ENCODE results near the gene CPS1. TPM values are rescaled to one million over a fixed set of nuclear protein-coding genes. Genes with fewer than 3 reads are reported as not detected.

The CPS1 gene
- total RNA-seq, 1 donor from 2014 or later = 2.8 TPM

DNA sequence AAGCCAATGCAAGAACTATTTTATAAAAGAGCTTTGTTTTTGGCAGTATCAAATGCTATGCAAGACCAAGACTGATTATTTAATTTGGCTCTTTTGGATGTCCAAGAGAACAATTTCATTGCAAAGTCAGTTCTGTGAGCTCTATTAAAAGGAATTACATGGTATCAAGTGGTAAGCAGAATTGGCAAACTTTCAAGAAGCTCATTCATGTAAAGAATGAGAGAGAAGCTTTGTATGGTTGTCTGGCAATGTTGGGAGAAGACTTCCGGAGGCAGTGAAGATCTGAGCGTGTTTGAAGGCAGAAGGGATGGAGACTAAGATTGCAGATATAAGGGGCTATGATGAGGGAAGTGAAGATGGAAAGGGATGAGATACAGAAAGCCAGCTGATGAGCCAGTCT lies 49.6 kb downstream of the CPS1 start:
- peak; percentile 9 for DNase-seq

DNA sequence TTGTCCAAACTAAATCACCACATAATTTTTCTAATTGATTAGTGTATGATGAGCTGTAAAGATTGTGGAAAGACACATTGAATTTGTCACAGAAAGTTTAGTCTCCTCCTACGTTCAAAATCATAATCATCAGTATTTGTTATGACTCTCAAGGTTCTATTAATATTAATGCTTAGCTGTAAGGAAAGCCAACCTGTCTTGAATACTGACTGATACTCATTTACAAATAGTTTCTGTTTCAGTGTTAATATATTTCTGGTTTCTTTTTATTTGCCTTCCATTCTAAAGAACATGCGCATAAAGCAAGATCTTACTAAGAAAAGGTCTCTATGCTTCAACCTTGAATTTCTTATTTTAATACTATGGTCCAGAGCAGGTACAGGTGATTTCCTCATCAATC lies 55.1 kb downstream of the CPS1 start:
- no peak for DNase-seq

DNA sequence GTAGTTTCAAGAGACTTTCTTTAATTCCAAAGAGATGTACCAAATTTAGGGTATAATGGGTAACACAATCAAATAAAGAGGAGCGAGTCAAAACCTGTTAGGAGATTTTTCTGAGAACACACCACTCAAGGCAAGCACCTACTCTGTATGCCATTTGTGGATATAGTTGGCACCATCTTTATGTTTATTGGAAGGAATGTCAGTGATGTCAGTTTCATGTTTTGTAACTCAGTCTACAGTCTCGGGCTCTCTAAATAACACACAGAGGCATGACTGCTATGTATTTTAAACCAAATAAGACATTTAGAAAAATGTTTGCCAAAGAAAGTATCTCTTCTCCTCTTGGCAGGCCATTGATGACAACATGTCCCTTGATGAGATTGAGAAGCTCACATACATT lies 59.7 kb downstream of the CPS1 start:
- DNase-seq = no peak

DNA sequence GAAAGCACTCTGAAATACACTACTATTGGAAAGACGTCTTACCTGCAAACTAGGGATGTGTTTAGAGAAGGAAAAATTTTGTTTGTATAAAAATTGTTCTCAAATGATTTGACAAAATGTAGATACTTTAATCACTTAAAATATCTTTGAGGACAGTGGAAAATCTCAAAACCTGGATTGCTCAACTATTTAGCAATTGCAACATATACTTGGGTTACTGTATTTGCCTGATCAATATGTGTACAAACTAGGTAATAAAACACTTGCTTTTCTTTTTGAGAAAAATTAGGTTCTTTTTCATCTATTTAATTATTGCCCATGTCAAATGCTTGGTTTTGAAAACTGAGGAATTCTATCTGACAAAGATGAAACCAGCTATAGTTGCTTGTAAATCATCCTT lies 60.9 kb downstream of the CPS1 start:
- no peak for DNase-seq

DNA sequence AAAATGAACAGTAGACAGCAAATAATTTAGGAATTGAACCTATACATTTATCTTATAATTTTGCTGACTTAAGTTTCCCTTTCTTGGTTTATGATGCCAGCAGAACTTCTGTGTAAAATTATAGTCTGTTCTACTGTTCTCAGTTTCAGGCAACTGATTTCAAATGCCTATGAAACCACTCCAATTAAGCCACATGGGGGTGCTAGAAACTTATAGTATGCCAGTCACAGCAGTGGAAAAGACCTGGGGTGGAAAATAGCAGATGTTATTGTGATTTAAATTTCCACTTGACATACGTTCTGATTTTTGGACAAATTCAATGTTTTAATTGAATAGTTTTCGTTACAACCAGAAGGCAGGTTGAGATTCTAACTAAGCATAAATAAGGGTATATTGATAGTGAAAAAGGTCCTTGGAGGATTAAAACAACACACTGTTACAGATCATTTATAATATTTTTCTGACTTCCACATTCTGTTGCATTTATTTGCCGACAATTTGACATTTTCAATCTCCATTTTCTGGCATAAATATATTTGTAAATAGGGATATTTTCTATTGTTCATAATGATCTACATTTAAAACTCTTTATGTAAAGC lies 61.4 kb downstream of the CPS1 start:
- peak; percentile 71 for DNase-seq

DNA sequence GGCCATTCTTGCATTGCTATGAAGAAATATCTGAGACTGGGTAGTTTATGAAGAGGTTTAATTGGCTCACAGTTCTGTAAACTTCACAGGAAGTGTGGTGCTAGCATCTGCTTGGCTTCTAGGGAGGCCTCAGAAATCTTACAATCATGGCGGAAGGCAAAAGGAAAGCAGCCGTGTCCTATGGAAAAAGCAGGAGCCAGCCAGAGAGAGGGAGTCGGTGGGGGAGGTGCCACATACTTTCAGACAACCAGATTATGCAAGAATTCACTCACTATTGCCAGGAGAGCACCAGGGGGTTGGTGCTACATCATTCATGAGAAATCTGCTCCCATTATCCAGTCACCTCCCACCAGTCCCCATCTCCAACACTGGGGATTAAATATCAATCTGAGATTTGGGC lies 64.1 kb downstream of the CPS1 start:
- no peak for DNase-seq

DNA sequence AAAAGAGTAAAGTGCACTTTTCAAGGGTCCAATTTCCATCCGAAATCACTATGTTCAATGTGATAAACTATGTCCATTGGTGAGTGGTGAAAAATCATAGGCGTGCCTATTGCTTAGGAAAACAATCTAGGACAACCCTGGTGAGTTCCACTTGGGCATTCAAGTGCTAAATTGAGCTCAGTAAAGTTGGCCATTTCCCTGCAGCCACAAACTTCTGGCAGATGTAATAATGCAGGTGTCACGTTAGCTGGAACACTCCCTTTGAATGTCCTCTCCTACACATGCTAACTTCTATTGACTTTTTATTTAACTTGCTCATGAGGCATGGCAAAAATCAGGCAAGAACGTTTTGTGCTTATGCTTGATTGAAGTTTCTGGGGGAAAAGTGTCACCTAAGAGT lies 67.1 kb downstream of the CPS1 start:
- no peak for DNase-seq

DNA sequence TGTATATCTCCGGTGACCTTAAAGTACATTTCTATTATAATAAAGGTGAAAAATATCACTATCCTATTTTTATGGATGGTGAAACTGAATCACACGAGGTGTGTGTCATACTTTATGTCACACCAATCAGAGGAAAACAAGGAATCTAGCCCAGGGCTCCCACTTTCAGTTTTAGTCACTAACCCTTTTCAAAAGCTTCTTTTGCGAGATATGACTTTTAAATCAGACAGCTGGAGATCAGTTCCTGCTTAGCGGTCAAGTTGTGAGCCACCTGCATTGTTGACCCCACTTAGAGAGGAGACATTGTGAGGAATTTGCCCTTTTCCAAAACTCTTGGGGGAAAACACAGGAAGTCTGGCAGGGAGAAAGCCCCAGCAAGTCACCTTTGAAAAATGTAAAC lies 70.5 kb downstream of the CPS1 start:
- no peak for DNase-seq

DNA sequence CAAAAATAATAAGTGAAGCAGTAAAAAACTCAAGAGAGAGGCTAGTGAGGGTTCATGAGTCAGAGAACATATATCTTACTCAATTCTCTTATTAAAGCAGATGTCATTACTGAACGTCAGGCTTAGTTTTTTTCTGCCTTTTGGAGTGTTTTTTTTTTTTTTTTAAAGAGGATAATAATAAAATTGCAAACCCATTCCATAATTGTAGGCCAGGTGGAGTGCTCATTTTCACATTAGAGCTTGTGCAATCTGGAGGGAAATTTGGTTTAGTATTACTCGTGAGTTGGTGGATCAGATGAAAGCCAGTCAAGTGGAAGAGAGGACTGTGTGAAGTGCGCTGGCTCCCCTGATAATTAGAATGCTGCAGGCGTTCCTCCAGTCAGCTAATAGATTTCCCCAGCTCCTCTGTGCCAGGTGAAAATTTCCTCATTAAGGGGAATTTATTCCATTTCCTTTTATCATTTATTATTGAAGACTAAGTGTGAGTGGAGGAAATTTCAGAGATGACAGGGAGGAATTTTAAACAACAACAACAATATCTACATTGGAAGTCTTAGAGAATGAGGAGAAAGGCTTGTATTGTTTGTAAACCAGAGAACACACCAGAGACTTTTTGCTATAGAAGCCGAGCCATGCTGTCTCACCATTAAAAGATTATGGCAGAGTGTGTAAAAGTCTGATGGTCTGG lies 74.6 kb downstream of the CPS1 start:
- DNase-seq = no peak

DNA sequence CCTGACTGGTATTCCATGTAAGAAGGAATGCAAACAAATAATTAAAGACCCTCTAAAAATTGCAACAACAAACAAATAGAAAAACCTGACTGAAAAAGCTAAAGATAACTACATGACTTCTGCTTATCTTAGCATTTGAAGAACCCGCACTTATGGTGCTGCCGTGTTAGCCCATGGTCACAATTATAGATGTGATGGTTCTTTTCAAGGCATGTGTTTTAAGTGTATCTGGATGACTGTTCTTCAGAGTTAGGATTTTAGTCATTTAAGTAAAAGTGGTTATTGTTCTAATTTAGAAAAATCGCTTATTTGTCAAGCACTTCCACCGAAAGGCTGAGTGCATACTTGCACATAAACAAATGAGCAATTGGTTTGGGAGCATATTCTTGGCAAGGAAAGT lies 77.3 kb downstream of the CPS1 start:
- DNase-seq = no peak

DNA sequence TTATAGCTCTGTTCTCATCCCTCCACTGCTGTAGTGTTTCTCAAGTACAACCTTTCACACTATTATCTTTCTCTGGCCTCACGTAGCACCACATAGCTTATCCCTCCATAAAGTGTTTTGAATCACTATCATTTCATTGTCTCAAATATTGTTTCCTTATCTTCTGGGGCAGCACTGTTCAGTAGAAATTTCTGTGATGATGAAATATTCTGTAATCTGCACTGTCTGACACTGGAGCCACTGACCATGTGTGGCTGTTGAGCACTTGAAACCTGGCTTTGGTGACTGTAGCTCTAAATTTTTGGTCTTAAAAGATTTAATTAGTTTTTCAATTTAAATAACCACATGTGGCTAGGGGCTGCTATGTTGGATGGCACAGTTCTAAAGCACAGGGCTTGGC lies 78.9 kb downstream of the CPS1 start:
- no peak for DNase-seq

DNA sequence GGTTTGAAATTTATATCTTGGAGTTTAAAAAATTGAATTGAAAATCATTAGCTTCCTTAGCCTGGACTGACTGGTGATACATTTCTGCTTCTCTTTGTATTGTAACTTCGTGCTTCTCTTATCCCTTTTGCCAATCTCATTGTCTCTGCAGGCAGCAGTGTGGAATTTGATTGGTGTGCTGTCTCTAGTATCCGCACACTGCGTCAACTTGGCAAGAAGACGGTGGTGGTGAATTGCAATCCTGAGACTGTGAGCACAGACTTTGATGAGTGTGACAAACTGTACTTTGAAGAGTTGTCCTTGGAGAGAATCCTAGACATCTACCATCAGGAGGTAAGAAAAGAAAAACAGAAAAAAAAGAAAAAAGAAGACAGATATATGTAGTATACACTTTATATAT lies 85.9 kb downstream of the CPS1 start:
- DNase-seq = no peak

DNA sequence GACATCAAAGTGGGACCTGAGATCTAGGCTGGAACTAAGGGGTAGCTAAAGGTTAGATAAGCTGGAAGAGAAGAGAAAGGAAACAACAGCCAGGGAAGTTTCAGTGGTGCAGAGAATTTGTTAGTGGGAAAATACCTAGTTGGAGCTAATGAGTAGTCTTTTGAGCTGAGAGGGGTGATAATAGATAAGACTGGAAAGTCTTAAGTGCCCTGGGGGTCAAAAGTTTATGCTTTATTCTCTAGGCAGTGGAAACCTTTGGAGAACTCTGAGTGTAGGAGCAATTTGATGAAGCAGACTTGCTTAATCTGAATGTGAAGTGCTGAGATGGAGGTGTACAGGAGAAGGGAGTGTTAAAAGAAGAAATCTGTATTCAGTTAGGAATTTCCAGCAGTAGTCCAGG lies 90.8 kb downstream of the CPS1 start:
- no peak for DNase-seq

DNA sequence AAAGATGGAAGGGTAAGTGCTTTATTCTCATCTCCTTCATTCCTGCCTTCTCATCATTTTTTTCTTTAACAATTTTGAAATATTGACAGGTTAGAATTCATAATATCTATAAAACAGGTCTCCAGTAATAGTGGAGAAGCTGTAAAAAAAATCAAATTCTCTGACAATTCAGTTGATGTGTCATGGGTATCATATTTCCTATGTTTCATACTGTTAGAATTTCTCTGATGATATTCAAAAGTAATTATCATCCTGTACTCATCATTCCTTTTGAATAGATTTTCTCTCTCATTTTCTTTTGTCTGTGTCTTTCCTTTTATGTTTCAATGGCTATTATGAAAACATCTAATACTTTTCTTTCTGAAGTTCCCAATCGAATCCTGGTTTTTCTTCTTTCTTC lies 97.7 kb downstream of the CPS1 start:
- no peak for DNase-seq

DNA sequence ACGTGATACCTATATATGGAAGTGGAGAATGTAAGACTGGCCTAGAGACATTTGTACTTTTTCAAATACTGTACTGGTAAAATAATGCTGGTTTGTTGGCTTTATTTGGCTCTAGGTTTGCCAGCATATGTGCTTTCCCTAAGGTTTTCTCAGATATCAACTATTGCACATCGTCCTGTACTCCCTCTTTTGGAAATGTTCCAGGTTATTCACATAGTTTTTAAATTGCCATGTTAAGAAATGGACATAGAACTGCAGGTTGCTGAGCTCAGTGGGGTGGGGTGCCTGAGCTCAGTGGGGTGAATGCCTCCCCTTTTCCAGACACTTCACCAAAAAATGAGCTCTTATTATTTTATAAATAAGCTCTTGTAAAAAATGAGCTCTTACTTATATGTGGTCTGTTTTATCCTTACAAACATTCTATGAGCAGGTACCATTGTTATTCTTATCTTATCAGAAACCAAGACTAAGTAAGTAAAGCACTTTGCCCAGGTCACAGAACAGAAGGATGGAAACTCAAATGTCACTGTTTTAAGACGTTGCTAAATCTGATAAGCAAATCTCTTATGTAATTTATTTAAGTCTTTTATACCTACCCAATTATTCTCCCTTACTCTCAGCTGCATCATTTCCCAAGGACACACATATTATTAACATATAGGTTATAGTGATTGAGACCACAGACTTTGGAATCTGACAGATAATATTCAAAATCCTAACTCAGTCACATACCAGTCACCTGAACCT lies 99.0 kb downstream of the CPS1 start:
- DNase-seq = no peak

DNA sequence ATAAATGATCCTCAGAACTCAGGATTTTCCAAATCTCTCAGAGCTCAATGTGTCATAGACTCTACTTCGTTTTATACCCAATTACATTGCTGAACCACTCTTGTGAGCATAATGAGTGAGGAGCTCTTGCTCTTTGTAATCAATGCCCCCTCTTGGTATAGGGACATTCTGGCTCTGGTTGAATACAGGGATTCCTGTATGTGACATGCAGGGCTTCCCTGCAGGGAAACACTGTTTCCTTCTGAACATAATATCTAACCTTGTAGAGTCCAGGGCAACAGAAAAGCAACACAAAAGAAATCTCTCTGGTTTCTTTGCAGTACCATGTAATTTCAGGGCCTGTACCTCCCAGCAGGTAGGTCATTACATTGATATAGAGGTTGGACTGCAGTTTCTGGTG lies 101.5 kb downstream of the CPS1 start:
- DNase-seq = no peak

DNA sequence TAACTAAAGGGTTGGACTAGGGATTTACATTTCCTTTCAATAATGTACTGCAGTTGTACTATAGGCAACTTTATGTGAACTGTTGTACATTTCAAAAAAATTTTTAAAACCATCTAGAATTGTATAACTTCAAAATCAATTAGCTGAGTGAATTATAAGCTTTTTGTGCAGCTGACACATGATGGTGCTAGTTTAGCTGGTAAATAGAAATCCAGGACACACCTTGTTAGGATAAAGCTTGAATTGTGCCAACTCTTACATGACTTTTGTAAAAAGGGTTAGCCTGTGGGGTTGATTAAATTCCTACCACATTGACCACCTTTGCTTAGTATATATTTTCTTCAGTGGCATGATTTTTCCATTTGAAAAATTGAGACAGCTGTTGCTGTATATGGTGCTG lies 104.4 kb downstream of the CPS1 start:
- DNase-seq = no peak

DNA sequence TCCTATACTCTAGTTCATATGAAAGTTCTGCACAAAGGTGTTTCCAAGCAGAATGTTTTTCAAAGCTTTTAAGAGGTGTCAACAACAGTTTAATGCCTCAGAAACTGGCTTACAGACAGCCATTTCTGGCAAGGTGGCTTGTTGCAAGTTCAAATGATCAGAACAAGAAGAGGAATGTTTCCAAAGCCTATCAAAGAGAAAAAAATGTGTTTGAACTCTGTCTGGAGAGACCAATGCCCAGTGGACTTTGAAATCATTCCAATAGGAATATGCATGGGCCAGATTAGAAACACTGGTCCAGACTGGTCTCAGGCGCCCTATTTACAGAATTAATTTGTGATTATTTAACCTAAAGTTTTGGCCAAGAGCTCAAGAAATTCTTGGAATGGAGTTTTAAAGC lies 106.2 kb downstream of the CPS1 start:
- DNase-seq = no peak

DNA sequence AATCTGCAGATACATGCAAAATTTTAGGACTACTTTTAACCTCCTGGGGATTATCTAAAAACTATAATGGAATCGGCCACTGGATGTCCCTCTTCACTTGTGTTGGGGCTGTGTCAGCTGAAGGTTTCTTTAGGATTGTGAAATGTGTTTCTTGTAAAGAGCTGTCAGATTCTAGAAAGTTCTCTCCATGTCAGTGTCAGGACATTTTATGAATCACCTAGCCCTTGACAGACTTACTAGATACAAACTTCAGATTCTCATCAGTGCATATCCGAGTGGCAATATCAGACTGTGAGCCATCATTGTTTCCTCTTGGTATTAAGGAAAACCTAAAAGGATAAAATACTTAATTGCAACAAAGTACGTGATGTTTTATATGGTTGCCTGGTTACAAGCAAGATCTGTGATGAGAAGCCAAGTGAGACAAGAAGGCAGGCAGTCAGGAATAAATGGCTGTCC lies 107.3 kb downstream of the CPS1 start:
- peak; percentile 33 for DNase-seq

DNA sequence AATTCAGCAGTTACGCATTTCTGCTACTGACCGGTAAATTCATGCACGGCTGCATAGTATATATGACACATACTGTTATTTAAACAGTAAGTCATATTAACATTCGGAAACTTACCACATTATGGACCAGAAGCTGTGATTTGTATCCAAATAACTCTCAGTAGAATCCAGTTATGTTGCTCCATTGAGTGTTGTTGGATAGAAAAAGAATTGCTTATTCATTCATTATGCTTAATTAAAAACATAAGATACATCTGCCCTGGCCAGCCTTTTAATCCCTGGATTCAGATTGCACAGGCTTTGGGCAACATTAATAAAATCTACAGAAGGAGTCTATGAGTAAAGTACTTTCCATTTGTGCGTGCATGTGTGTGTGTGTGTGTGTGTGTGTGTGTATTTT lies 111.3 kb downstream of the CPS1 start:
- peak; percentile 19 for DNase-seq

DNA sequence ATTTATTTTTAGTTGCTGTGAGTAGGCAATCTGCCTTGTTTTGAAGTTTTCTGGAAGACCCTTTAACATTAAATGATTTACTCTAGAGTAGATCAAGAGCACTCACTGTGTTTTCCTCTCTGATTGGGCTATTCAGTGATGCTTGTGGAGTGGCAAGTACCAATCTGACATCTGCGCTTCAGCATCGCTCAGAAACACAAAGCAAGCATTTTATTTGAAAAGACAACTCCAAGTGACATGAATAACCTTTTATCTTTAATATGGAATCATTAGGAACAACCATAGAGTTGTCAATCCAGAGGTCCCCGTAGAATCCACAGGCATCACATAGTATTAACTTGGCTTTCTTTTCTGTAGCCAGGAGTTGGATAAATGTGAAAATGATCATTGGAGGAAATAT lies 114.7 kb downstream of the CPS1 start:
- no peak for DNase-seq

DNA sequence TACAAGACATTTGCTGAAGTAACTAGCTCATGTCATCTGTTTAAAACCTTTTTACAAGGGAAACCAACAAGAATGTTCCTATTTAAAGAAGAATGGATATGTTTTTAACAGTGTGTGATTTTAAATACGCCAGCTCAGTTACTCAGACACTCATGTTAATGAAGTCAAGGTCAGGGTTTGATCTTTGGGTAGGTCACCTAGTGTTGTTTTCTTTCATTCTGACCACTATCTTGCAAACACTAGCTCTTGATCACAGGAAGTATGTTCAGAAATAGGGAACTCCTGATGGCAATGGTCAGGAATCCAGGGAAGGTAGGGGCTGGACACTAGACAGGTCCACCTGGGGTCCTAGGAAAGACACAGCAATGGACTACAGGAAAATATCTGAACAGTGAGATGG lies 116.7 kb downstream of the CPS1 start:
- DNase-seq = no peak

DNA sequence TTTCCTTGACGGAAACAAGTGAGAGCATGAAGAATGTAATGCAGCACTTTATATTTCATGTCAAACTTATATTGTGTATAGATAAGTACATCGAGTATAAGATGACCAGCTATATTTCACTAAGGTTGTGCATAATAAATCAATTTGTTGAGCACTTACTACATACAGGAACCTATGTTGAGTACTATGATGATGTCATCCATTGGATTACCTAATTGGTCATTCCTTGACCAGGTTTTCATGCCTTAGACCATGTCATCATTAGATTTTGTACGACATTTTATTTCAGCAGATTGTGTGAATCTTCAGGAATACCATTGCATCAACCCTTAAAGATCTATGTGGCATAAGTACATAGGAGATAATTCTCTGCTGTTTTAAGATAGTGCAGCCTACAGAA lies 119.7 kb downstream of the CPS1 start:
- DNase-seq = no peak

DNA sequence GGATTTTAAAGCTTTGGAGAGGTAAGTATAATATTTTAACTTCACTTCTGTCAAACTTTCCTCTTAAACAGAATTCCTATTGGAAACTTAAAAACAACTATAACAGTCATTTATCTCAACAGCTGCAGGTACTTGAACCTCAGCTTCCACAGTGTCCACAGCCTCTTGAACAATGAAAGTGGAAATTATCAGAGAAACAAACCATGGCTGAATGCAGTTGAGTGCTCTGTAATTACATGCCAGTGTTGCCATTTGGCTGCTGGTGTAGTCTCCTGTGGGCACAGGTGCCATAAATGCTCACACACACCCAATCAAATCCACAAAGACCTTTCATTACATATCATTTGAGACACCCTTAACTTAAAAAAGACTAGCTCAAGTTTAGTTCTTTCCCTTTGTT lies 125.1 kb downstream of the CPS1 start:
- DNase-seq = peak; percentile 10
